Measurements from ENCODE around the gene ZBED3. TPM values are rescaled to one million over a fixed set of nuclear protein-coding genes. Genes with fewer than 3 reads are reported as not detected.

The ZBED3 gene
- total and polyA plus RNA-seq, 2 of the 8 experiments (the other 6 are each of a cell fraction or from before 2014, with no cell fraction given), result 7.9 to 9.4 TPM

DNA sequence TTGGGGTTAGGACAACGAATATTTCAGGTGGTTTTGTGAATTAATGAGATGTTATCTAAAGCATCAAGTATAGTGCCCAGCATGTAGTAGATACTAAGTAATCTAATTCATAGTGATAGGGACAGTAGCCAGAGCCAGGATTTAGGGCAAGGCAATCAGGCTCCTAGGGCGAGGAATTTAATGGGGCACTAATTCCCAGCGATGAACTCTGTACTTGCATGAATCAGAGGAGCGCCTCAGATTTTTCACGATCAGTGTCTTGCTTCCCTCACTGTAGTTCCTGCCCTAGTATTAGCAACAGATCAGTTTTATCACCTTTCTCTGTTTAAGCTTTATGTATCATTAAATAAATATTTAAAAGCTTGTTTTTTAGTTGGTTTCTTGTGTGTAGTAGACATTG, 53.7 kb downstream of the ZBED3 start:
- no peak overlapping the region for H2AK5ac ChIP-seq (ENCODE audit: low read depth, low read length)
- no peak overlapping the region for H3K14ac ChIP-seq (ENCODE audit: insufficient read length)
- no peak overlapping the region for H3K27ac ChIP-seq (ENCODE audit: low read depth, low read length)
- no peak overlapping the region for H3K56ac ChIP-seq (replicated peaks; ENCODE audit: insufficient read length, low read depth, low read length)
- H4K20me1 ChIP-seq (replicated peaks in 1 of 2; ENCODE audit: control insufficient read depth in 1 of 2, insufficient read depth in 2 of 2, low read length in 2 of 2), result peaks cover 2 to 4% of the 10 kb centered on the region in 2 experiments
- H3K23me2 ChIP-seq (ENCODE audit: low read depth, low read length), result peaks cover 5% of the 10 kb centered on the region; the same call in 1 of the 2 replicates
- no peak overlapping the region for H2AFZ ChIP-seq (ENCODE audit: low read length)
- FAIRE-seq (no peak), DNase-seq (ENCODE audit: low read depth in 1 of 2, low spot score in 2 of 2) (no peak)
- no peak overlapping the region for H2BK20ac ChIP-seq (ENCODE audit: low read length)
- H3K9ac ChIP-seq (replicated peaks in 1 of 4; ENCODE audit: extremely low read depth in 1 of 4, low read depth in 3 of 4, low read length in 3 of 4), result no peak overlapping the region
- H3K79me2 ChIP-seq (ENCODE audit: control insufficient read depth in 1 of 2, insufficient read depth in 2 of 2, low read length in 2 of 2), result no peaks in the 10 kb centered on the region
- H3K4me2 ChIP-seq (ENCODE audit: insufficient read depth in 1 of 2, low read depth in 2 of 2, low read length in 2 of 2), result no peak overlapping the region
- peaks cover 0 to 30% (median 9%) of the 10 kb centered on the region in 4 experiments; a peak in 4 of 8 replicates for H3K36me3 ChIP-seq (ENCODE audit: control insufficient read depth in 2 of 4, insufficient read depth in 4 of 4, low read length in 3 of 4)
- no peak overlapping the region for H2BK120ac ChIP-seq (replicated peaks; ENCODE audit: low read depth, low read length)
- no peak overlapping the region for H2BK12ac ChIP-seq (ENCODE audit: low read depth, low read length)
- ChIA-PET CTCF (ENCODE audit: partially characterized antibody) (no interaction called here), POLR2A (ENCODE audit: partially characterized antibody) (interaction anchor here (0.6 kb wide), 1 partner anchor 349 kb away, joined by 4 read pairs; no protein-coding TSS in a partner anchor)
- H4K5ac ChIP-seq (ENCODE audit: insufficient read length, low read depth, low read length), result no peak overlapping the region
- H4K91ac ChIP-seq (replicated peaks; ENCODE audit: insufficient read length, low read length), result no peak overlapping the region
- H3K4me3 ChIP-seq (ENCODE audit: extremely low read depth in 1 of 4, insufficient read depth in 2 of 4, low read depth in 3 of 4, low read length in 4 of 4), result no peak overlapping the region
- H3K23ac ChIP-seq (ENCODE audit: insufficient read length), result no peak overlapping the region
- no peak overlapping the region for H4K8ac ChIP-seq (ENCODE audit: extremely low read depth, insufficient read depth, low read length)
- no peak overlapping the region for H2BK15ac ChIP-seq (ENCODE audit: low read length)
- H3K18ac ChIP-seq (ENCODE audit: extremely low read depth, low read length), result no peak overlapping the region
- H3K9me3 ChIP-seq (ENCODE audit: insufficient read depth in 2 of 2, low read depth in 1 of 2, low read length in 1 of 2), result peaks cover 14 to 15% of the 10 kb centered on the region in 2 experiments
- WGBS, 2 experiments (ENCODE audit: extremely low coverage in 1 of 2, insufficient coverage in 1 of 2, insufficient read length in 1 of 2, insufficient replicate concordance in 2 of 2, low coverage in 1 of 2, low lambda C conversion rate in 2 of 2, missing lambda C conversion rate in 1 of 2), result 90% methylated on average over 5 of the region's 5 CpGs; no CpG with 5 or more reads in 1 of the 2 experiments
- H3K27me3 ChIP-seq (replicated peaks in 1 of 4; ENCODE audit: control insufficient read depth in 3 of 4, extremely low read depth in 1 of 4, insufficient read depth in 3 of 4, low read length in 3 of 4), result peaks cover 0 to 7% (median 2%) of the 10 kb centered on the region in 4 experiments; a peak in 4 of 7 replicates
- H3K79me1 ChIP-seq (ENCODE audit: low read depth, low read length), result no peaks in the 10 kb centered on the region; the same call in 1 of the 2 replicates
- TF ChIP-seq SP4 (IDR thresholded peaks at IDR 0.05; ENCODE audit: low read length) (no peak), TAF1 (IDR thresholded peaks at IDR 0.05; ENCODE audit: low read depth, low read length) (no peak), SUZ12 (IDR thresholded peaks at IDR 0.05; ENCODE audit: low read length) (no peak), ASH2L (IDR thresholded peaks at IDR 0.05; ENCODE audit: low read length) (no peak), RNF2 (IDR thresholded peaks at IDR 0.05; ENCODE audit: borderline replicate concordance, low read depth, low read length, missing control alignments, poor library complexity, severe bottlenecking) (no peak)
- H3K4ac ChIP-seq (replicated peaks; ENCODE audit: insufficient read length, low read depth, low read length), result no peak overlapping the region
- H3K4me1 ChIP-seq (replicated peaks in 1 of 4; ENCODE audit: control insufficient read depth in 3 of 4, insufficient read depth in 4 of 4, low read length in 3 of 4), result peaks cover 0 to 7% (median 0%) of the 10 kb centered on the region in 4 experiments; a peak in 1 of 7 replicates
- H2BK5ac ChIP-seq (ENCODE audit: low read depth, low read length), result no peak overlapping the region
